NCI-H69 (cell line): Measurements from ENCODE around the gene VAT1L.
"Not testable (repeated sequence)": the region's sequence is repeated elsewhere in the genome, so short reads cannot be mapped to it uniquely, and the experiment has no call there.

Experiments used
- DNase-seq: peaks from one replicate; lab custom pipeline; 2025; lab: John Stamatoyannopoulos, UW

VAT1L gene

DNA sequence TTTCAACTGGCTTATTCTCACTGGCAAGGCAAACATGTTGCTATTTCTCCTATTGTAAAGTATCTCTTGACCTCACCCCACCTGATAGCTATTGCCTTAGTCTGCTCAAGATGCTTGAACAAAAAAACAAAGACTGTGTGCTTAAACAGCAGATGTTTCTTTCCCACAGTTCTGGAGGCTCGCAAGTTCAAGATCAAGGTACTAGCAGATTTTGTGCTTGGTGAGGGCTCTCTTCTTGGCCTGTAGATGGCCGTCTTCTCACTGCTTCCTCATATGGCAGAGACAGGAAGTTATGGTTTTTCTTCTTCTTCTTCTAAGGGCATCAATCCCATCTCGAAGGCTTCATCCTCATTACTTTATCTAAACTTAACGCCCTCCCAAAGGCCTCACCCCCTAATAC is 124.3 kb downstream of the VAT1L start:
- no peak for DNase-seq

DNA sequence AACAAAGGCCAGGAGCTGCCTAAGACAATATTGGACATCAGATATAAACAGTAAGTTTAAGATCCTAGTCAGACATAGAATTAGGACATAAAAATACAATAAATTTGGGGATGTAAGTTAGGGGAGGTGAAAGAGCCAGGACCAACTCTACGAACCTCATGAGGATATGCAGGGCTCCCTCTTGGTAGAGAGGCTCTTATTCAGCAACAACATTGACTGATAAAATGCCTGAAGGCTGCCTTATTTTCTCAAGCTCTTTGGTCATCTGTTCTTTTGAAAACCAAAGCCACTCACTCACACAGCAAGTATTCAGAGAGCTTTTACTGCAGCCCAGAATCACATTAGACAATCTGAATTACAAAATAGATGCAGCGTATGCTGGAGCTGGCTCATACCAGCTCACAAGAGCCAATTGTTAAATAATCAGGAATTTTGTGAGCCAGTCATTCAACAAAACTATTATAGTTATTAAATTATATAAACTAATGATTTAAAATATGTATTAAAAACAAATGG is 125.4 kb downstream of the VAT1L start:
- no peak for DNase-seq

DNA sequence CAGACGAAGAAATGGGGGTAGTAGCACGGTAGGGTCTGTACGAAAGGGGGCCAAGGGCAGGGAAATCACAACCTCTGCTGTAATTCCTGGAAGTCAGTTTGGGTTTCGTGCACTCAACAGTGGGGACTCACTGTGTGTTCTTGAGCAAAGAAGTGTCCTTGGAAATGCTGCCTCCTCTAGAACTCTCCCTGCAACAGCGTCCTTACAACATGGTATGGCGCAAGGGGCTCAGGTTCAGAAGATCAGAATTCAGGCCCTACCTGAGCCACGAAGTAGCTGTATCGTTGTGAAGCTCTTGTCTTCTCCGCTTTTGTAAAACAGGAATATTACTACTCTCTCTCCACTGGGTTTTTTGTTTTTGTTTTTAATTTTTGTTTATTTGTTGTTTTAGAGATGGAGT is 127.7 kb downstream of the VAT1L start:
- no peak for DNase-seq

DNA sequence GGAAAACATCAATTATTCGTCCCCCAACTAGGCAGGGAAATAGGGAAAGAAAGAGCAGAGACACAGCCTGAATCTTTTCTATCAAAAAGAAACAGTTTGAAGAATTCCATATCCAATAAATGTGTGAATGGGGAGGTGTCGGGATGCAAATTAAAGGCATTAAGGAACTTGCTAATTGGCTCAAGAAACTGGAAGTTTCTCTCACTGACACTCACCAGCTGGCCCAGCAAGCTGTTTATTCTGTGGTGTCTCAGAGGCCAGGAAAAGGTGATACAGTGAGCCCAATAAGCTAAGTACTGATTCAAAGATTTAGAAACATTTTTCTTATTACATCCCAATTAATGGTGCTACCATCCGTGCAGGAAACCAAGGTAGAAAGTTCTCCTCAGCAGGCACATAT is 129.6 kb downstream of the VAT1L start:
- no peak for DNase-seq

DNA sequence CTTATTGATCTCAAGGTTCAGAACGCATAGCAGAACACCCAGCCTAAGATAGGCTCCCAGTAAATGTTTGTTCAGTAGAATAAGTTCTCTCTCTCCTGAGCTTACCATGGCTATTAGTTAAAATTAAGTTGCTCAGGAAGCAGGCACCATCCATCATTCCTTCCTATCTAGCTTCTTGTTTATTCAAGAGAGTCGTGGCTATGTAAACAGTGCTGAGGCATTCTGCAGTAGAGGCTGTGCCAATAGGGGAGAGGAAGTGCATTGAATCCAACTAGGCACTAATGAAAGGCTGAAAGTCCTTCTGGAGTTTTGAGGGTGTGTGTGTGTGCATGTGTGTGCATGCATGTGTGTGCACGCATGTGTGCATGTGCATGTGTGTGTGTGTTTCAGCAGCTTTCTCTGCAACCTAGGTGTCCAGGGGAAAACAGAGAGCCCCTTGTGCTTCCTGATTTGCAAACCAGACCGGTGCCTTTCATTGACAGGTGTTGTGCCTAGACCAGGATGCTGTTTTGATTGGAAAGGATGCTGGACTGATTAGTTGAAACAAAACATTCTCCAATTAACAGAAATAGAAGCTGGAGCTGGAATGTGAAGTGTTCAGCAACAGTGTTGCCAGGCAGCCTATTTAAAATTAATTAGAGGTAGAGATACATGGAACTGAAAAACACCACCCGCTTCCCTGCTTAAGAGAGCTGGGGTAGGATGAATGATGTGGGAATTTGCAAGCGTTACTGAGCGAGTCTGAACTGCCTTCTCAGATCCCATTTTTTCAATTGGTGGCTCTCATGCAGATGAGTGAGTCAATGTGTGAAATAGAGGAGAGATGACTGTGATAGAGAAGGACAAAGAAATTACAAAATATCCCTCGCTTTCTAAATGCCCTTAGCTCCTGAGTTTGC is 130.7 kb downstream of the VAT1L start:
- peak; percentile 14 for DNase-seq

DNA sequence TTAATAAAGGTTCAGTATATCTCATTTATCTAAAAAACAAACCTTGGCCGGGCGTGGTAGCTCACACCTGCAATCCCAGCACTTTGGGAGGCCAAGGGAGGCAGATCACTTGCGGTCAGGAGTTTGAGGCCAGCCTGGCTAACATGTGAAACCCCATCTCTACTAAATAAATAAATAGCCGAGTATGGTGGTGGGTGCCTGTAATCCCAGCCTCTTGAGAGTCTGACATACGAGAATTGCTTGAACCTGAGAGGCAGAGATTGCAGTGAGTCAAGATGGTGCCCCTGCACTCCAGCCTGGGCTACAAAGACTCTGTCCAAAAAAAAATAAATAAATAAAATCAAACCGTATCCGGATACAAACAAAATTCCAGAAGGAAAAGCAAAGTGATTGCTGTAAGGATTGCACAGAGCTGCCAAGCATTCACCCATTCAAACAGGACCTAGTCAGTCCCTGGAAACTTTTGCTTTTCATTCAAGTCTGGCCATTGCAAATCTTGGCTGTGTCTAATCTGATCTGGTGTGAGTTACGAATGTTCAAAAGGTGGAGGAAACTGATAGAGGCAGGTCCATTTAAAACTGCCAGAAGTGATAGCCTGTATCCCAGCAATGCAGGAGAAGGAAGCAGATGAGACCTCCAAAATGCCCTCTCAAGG is 131.5 kb downstream of the VAT1L start:
- no peak for DNase-seq

DNA sequence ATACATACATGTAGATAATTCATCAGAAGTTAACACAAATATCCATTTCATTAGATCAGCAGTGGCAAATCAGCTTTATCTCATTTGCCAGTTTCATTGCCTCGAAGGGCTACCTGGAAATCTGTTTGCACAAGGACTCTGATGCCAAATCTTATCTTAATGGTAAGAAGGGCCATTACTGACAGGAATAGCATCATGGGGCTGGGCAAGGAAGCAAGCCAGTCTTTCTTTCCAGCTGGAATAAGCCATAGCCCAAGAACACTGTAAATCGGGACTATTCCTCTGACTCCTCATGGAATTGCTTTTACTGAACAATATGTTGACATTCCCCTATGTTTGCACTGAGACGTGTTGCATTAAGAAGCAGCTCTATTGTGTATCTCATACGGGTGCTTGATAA is 132.6 kb downstream of the VAT1L start:
- DNase-seq, result no peak

DNA sequence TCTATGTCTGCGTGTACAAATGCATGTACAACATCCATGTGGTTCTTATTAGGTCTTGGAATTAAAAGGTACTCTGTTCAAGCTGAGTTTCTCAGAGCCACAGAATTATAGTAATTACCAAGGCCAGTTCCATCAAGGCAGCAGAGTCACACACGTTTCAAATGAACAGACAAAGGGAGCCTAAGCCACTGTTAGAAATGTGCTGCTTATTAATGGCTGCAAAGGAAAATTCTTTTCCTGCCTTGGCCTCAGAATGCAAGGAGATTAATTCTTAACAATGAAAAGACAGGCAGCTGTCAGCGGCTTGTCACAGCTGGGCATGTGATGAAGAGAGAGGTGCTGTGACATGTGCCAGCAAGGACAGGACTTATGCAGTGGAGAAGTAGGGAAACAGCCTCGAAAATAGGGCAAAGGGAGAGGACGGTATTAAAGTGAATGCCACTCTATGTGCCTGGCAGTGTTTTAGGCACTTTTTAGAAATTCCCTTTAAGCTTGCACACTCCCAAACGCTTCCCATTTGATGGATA is 133.9 kb downstream of the VAT1L start:
- no peak for DNase-seq

DNA sequence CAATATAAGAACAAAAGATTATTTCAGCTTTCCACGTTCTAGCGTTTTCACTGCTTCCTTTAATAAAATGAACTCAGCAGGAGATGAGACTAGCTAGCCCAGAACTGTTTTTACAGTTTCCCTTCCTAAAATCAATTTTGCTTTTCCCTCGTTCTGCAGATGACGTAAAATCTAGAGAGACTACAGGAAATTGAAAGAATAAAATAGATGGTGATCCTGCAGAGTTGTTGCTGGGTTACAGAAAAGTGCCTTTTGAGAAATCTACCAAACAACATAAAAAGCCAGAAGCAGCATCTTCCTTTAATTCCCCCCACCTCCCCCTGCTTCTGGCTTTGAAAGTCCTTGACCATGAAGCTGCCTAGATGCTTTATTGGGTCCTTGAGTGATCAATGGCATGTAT is 137.2 kb downstream of the VAT1L start:
- no peak for DNase-seq

DNA sequence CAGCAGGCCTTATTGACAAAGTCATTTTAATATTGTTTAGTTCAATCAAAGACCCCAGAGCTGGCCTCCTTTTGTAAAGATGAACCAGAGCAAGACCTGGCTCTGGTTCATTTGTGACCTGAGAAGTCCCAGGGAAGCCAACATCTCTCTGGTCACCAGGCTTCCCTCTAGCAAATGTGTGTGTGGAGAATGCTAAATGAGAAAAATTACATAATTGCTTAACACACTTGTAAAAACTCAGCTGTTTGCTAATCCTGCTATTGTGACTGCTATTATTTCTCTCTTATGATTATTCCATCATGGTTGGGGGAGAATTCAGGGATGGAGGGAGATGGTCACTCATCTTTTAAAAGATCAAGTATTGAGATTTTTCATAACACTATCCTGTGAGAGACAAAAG is 139.7 kb downstream of the VAT1L start:
- DNase-seq, result no peak

DNA sequence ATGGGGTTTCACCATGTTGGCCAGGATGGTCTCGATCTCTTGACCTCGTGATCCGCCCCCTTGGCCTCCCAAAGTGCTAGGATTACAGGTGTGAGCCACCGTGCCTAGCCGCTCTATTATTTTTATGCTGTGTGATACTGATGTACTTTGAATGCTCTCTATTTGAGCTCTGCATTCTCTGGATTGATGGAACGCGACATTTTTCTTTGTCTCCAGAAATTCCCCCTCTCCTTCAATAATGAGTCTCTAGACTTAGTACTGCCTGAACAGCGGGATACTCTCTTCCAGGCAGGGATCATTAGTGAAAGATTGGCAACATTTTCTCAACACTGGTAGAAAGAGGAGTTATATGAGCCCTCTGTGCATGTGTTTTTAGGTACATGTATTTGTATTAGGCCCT is 140.6 kb downstream of the VAT1L start:
- no peak for DNase-seq

DNA sequence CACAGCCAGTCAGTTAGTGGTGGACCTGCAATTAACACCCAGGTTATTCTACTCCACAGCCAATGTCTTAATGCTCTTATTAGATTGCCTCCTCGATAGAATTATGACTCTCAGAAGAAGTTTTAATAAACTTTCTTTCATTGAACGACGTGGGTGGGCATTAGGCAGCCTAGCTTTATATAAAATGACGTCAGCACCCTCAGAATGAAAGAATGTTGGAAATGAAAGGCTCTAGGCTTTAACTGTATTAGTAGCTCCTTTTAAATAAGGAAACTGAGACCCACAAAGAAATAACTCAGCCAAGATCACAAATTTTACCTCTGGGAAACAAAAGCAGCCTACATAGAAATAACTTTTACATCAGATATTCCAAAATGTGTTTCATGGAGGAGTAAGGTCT is 142.7 kb downstream of the VAT1L start:
- DNase-seq, result no peak

DNA sequence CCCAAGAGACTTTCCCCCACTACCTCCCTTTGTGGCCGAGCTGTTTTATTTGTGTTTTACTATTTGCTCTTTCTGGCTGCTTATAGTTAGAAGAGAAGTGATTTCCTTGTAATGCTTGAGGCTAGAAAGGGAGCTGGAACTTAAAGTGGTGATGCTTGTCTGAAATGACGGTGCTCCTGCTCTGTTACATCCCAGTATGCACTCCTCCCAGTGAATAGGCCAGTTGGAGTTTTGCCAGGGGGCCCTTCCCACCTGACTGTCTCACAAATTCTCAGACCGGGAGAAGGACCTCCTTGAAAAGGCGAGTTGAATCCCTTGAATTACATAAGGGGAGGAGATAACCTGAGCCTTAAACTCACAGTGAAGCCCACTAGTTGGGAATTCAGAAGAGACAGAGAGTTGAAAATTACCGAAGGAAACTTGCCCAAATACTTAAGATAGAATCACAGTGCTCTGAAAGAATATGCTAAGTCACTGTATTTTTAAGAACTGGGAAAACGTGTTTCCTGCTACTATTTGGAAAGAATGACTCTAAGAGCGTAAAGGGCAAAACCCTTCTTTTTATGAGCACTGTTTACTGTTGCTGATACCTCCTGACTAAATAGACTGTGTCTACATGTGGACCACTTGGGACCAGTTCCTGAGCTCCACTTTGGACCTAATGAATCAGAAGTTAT is 149.2 kb downstream of the VAT1L start:
- no peak for DNase-seq

DNA sequence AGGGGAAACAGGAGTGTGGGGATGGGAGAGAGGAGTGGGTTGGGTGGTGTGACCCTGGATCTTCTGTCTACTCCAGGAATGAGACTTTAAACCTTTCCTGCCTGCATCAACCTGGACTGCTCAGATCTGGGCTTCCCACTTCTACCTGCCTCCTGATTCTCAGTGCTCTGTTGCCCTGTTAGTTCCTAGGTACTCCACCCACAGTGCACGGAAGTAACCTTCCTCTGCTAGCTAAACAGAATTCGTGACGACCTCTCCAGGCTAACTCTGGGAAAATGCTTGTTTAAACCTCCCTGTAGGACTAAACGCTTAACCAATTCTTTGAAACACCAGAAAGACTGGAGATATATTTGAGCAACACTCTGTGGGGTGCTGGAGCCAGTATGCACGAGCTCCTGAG is 150.5 kb downstream of the VAT1L start:
- DNase-seq, result no peak

DNA sequence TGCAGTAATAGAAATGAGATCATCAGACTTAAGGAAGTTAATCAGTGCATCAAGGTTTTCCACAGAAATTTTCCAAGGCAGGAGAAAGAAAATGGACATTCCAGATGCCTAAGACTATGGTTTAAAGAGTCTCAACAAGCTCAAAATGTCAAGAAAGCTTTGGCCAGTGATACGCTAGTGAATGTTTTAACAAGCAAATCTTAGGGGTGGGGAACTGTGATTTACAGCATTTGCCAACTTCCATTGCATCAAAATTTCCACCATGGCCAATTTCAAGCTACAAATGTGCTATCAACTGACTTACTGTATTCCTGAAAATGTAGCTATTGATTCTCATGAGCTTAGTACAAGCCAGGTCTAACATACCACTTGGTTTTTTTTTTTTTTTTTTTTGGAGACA is 151.6 kb downstream of the VAT1L start:
- DNase-seq, result no peak

DNA sequence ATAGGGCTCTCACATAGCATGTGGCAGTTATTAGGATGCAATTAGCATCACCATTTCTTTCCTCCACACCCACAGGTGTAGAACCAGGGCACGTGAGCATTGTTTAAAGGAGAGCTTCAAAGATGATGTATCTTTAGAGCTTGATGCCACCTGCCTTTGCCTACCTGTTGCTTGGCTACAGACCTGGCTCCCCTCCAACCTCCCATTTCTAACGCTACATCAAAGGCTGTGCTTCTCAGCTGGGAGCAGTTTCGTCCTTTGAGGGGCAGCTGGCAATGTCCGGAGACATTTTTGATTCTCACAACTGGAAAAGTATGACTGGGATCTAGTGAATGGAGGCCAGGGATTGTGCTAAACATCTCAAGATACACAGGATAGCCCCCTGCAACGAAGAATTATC is 155.4 kb downstream of the VAT1L start:
- peak; percentile 62 for DNase-seq

DNA sequence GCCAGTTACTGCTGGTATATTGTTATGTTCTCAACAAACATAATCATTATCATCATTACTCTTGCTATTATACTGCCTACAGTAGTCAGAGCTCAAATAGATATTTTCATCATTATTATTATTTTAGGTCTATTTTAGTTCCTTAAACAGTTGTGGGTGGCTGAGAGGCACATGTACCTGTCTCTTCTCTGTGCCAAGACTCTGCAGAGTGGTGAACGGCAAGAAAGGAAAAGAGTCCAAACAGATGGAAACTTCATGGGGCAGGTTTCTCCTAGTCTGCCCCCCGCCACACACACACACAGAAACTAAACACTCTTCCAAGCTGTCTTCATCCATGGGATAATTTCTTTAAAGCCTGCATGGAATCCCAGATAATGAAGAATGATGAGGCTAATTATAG is 156.3 kb downstream of the VAT1L start:
- no peak for DNase-seq

DNA sequence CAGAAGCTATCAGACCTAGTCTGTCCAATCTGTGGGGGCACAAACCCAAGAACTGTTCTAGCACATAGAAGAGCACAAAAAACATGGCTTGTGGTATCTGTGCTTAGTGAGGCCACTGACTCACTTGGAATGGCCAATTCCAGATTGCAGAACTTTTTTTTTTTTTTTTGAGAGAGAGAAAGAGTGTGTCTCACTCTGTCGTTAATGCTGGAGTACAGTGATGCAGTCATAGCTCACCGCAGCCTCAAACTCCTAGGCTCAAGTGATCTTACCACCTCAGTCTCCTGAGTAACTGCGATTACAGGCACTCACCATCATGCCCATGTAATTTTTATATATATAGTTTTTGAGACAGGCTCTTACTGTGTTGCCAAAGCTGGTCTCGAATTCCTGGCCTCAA is 156.8 kb downstream of the VAT1L start:
- DNase-seq, result no peak

DNA sequence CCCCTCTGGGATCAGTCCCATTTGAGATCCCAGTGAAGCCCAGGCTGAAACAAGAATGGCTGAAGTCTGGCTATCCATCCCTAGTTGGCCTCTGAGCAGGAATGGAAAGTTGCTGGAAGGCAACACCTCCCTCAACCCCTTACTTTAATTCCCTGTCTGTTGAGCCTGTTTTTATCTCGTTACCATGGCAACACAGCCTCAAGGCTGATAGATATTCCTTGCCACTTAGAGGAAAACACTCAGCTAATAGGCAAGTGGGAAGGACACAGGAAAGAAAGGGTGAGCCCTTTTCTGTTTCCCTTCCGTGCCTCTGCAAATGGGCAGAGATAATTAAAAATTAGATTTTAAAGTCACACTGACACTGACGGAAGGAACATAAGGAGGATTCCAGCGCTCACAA is 158.5 kb downstream of the VAT1L start:
- DNase-seq, result no peak

DNA sequence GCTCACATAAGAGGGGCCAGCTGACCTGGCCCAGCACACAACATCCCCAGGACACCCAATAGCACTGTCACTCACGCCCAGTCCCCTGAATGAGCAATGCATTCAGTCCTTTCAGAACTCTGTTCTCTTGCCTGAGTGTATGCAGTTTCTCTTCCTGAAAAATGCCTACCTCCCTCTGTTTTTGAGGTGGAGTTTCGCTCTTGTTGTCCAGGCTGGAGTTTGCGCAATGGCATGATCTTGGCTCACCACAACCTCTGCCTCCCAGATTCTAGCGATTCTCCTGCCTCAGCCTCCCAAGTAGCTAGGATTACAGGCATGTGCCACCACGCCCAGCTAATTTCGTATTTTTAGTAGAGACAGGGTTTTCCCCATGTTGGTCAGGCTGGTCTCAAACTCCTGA is 159.2 kb downstream of the VAT1L start:
- not testable (repeated sequence) for DNase-seq

DNA sequence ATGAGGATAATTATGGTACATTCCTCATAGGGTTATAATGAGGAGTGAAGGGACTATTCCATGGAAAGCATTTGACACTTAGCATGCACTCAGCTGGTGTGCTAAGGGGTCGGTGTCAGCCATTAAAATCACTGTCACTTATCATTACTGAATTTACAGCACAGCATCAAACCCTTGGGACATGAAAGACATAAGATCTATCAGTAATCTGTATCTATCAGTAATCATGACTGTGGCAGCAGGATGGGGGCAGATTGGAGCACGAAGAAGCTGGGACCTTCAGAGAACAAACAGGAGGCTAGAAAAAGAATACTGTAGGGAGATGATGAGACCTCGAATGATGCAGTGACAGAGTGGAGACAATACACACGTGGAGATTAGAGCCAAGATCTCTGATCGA is 160.5 kb downstream of the VAT1L start:
- no peak for DNase-seq

DNA sequence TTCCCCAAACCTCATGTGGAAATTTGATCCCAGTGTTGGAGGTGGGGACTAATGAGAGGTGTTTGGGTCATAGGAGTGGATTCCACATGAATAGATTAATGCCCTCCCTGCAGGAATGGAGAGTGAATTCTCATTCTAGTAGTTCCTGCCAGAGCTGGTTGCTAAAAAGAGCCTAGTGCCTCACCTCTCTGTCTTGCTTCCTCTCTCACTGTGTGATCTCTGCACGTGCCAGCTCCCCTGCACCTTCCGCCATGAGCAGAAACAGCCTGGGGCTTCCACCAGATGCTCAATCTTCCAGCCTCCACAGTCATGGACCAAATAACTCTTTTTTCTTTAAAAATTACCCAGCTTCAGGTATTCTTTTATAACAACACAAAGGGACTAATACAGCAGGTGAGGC is 161.1 kb downstream of the VAT1L start:
- no peak for DNase-seq

DNA sequence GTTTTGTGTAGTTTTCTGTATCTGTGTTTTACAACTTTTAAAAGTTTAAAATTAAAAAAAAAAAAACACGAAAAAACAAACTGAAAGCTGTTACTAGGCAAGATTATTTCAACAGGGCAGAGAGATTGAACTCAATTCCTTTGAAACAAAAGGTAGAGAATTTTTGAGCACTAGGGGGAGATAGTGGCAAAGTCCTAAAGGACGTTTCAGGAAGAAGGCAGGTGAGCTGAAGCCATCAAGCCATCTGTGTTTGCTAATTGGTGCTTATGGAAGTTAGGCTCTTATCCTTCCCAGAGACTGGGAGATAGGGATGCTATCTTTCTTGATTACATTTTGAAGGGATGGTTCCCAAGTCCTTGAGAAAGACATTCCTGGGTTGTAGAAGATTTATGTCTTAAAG is 163.4 kb downstream of the VAT1L start:
- peak; percentile 44 for DNase-seq
